K562 (cell line): Measurements from ENCODE around the gene VRK1. TPM values are rescaled to one million over a fixed set of nuclear protein-coding genes. Genes with fewer than 3 reads are reported as not detected.

Experiments used
- ATAC-seq: fragments of 200-7000 bp; cut with Tn5 transposase; 3 replicates; pipeline ENCODE4 v1.9.1; 2020; ENCODE audit warnings: moderate library complexity
- BruUV-seq: library from RNA; stranded (reverse); fragments of 400-500 nt; replicated peaks from 2 replicates; lab custom pipeline; 2021; lab: Mats Ljungman, UMichigan
- CTCF ChIA-PET: fragments of 300-600 bp; formaldehyde crosslinking; extraction: SDS; loops from one replicate; lab custom pipeline; 2021; ENCODE audit warnings: low intra/inter-chr PET ratio; lab: Yijun Ruan, JAX
- POLR2A ChIA-PET: fragments of 300-600, 350-650 bp; sonication (Branson Sonifier 250); formaldehyde crosslinking; extraction: SDS; loops from one replicate; lab custom pipeline; 2021; ENCODE audit warnings: antibody characterized with exemption, inconsistent platforms; lab: Yijun Ruan, JAX
- DNase-seq, 4 experiments: peaks; one replicate each; pipeline versions ENCODE4 v3.0.0 to v3.0.0-alpha.2; 2011 to 2018; ENCODE audit warnings: low spot score in 3 of 4, mixed read lengths in 3 of 4; ENCODE audit errors: extremely low read depth in 1 of 4
- FAIRE-seq: peaks from 2 replicates; lab custom pipeline; 2011; peaks lifted over from hg19 to GRCh38; lab: Jason Lieb, UNC
- H2AFZ ChIP-seq: 2 replicates; pipeline ENCODE4 v1.6.0; 2011; ENCODE audit warnings: low read depth, low read length, control low read depth, inconsistent platforms
- H3K27ac ChIP-seq: fragments of 200-600 bp; 3 replicates; pipeline ENCODE4 v1.8.0; 2011; ENCODE audit warnings: low read depth, mild to moderate bottlenecking, control low read depth, inconsistent platforms, low read length, moderate library complexity, mixed read lengths; ENCODE audit errors: extremely low read depth
- H3K27me3 ChIP-seq, 2 experiments: fragments of 300-600 bp in 1 of 2; 2 replicates in 1 of 2; 3 replicates in 1 of 2; pipeline versions ENCODE4 v1.6.0 to v1.8.0; 2011; ENCODE audit warnings: inconsistent platforms in 2 of 2, low read length in 2 of 2, mild to moderate bottlenecking in 1 of 2, mixed read lengths in 1 of 2, moderate library complexity in 1 of 2; ENCODE audit not compliant: control insufficient read depth in 2 of 2, insufficient read depth in 2 of 2
- H3K36me3 ChIP-seq: fragments of 300-600 bp; 3 replicates; pipeline ENCODE4 v1.8.0; 2011; ENCODE audit warnings: mild to moderate bottlenecking, low read length, inconsistent platforms; ENCODE audit not compliant: control insufficient read depth, insufficient read depth
- H3K4me1 ChIP-seq, 2 experiments: fragments of 200-600 bp in 1 of 2; replicated peaks in 1 of 2; 2 replicates in 1 of 2; 3 replicates in 1 of 2; pipeline versions ENCODE4 v1.5.1 to v1.8.0; 2011; ENCODE audit warnings: inconsistent platforms in 2 of 2, low read length in 2 of 2, mild to moderate bottlenecking in 1 of 2, mixed read lengths in 1 of 2, moderate library complexity in 1 of 2; ENCODE audit not compliant: control insufficient read depth in 2 of 2, insufficient read depth in 2 of 2
- H3K4me2 ChIP-seq: 2 replicates; pipeline ENCODE4 v1.6.1; 2011; ENCODE audit warnings: low read length, control low read depth, inconsistent platforms, mixed read lengths; ENCODE audit not compliant: insufficient read depth
- H3K4me3 ChIP-seq: fragments of 200-600 bp; sonication (generic), shearing (Covaris generic); 2 replicates; pipeline ENCODE4 v1.5.1; 2016; ENCODE audit warnings: control low read depth, inconsistent platforms
- H3K79me2 ChIP-seq: fragments of 200-600 bp; 3 replicates; pipeline ENCODE4 v1.8.0; 2011; ENCODE audit warnings: low read length, inconsistent platforms; ENCODE audit not compliant: control insufficient read depth, insufficient read depth
- H3K9ac ChIP-seq, 2 experiments: 2 replicates each; pipeline versions ENCODE4 v1.6.0 to v1.6.1; 2011; ENCODE audit warnings: low read depth in 2 of 2, low read length in 2 of 2, control low read depth in 1 of 2, inconsistent platforms in 1 of 2, mild to moderate bottlenecking in 1 of 2, mixed read lengths in 1 of 2; ENCODE audit not compliant: insufficient read depth in 1 of 2
- H3K9me1 ChIP-seq: one replicate; pipeline ENCODE4 v1.6.0; 2011; ENCODE audit warnings: inconsistent platforms, mild to moderate bottlenecking, low read length, moderate library complexity; ENCODE audit not compliant: control insufficient read depth, insufficient read depth
- H3K9me3 ChIP-seq: replicated peaks from 2 replicates; pipeline ENCODE4 v1.5.1; 2011; ENCODE audit warnings: low read depth, low read length, inconsistent platforms; ENCODE audit not compliant: control insufficient read depth, insufficient read depth
- H4K20me1 ChIP-seq: replicated peaks from 2 replicates; pipeline ENCODE4 v1.6.1; 2011; ENCODE audit warnings: low read length, inconsistent platforms, mixed read lengths; ENCODE audit not compliant: control insufficient read depth, insufficient read depth
- CBX1 ChIP-seq: sonication (generic); IDR thresholded peaks from 2 replicates; pipeline ENCODE4 v1.6.1; 2016; ENCODE audit warnings: antibody characterized with exemption, low read depth, mild to moderate bottlenecking
- EWSR1 ChIP-seq: fragments of 450-650 bp; IDR thresholded peaks from 2 replicates; pipeline ENCODE4 v1.6.1; 2018; ENCODE audit warnings: borderline replicate concordance, mild to moderate bottlenecking, low read depth, moderate library complexity; ENCODE audit not compliant: partially characterized antibody
- KDM1A ChIP-seq, 2 experiments: fragments of 450-650 bp; IDR thresholded peaks; 2 replicates each; pipeline ENCODE4 v1.6.1; 2016; ENCODE audit warnings: mild to moderate bottlenecking in 2 of 2
- RBFOX2 ChIP-seq: fragments of 200-400 bp; formaldehyde crosslinking; IDR thresholded peaks from 2 replicates; pipeline ENCODE4 v1.6.1; 2017; ENCODE audit warnings: low read depth, mild to moderate bottlenecking, low read length, moderate library complexity
- RBM25 ChIP-seq: fragments of 200-400 bp; formaldehyde crosslinking; IDR thresholded peaks from 2 replicates; pipeline ENCODE4 v1.6.1; 2018; ENCODE audit warnings: low read length, low read depth, moderate library complexity; ENCODE audit not compliant: severe bottlenecking
- RCOR1 ChIP-seq, 2 experiments: IDR thresholded peaks; 2 replicates each; pipeline ENCODE4 v1.6.1; 2012; ENCODE audit warnings: low read depth in 2 of 2, low read length in 2 of 2, borderline replicate concordance in 1 of 2, improper control_type of control experiment in 1 of 2
- SOX6 ChIP-seq: fragments of 450-650 bp; IDR thresholded peaks from 2 replicates; pipeline ENCODE4 v1.6.1; 2014; ENCODE audit warnings: mild to moderate bottlenecking
- TGIF2 ChIP-seq: sonication (generic); formaldehyde crosslinking; IDR thresholded peaks from 2 replicates; pipeline ENCODE4 v1.8.1; 2022; ENCODE audit warnings: mild to moderate bottlenecking, missing genetic modification reagents, moderate library complexity
- WGBS: fragments of 100-300 bp; shearing (Covaris generic); methylation state at CpG from one replicate; pipeline ENCODE4 v1.1.6; 2016; ENCODE audit warnings: low coverage, mixed read lengths; ENCODE audit not compliant: insufficient coverage; ENCODE audit errors: missing lambda C conversion rate; 5-methylcytosine and 5-hydroxymethylcytosine counted together
- in situ Hi-C: fragments of 300-500 bp; cut with MboI; formaldehyde crosslinking; loops from 4 replicates; pipeline ENCODE4 v1.15.0; 2018; ENCODE audit warnings: inconsistent platforms, mixed read lengths
- intact Hi-C: fragments of 100-400 bp; cut with micrococcal nuclease; formaldehyde crosslinking; loops from 2 replicates; pipeline ENCODE4 v1.14.2; 2022
- polyA plus RNA-seq, 8 experiments: library from polyadenylated mRNA; depleted of rRNA in 4 of 8; stranded (reverse) in 5 of 8; unstranded in 3 of 8; fragments of >200 nt; fragmentation: Nextera tagmentation in 2 of 8; fragmentation: Illumina TruSeq in 1 of 8; extraction: Ambion mirVana in 2 of 8; extraction: Trizol in 1 of 8; gene quantifications; 2 replicates each; pipeline versions ENCODE4 v1.2.1 to v1.2.3, GENCODE V29; 2011 to 2014; ENCODE audit warnings: inconsistent platforms in 1 of 8, missing spikeins in 1 of 8
- total RNA-seq, 7 experiments: library from RNA; depleted of rRNA in 6 of 7; stranded (reverse); fragments of >200 nt in 6 of 7; fragmentation: Illumina TruSeq in 2 of 7; extraction: Trizol in 2 of 7; gene quantifications; 2 replicates each; pipeline versions ENCODE4 v1.2.1 to v1.2.3, GENCODE V29; 2011 to 2021; ENCODE audit warnings: low replicate concordance in 1 of 7

VRK1 gene
- total and polyA plus RNA-seq, 9 of the 15 experiments (the other 6 are each of a cell fraction or from before 2014, with no cell fraction given) = 83.6 to 177 (median 116) TPM

- ChIA-PET POLR2A (no interaction called here), CTCF (no interaction called here)
- no peak overlapping the region for H3K4me2 ChIP-seq
- no TSS peak for BruUV-seq
- H3K9me3 ChIP-seq = no peaks in the 10 kb centered on the region
- in situ Hi-C loops (no loop called here), intact Hi-C loops (no loop called here)
- H3K27me3 ChIP-seq = peaks cover 3 to 15% of the 10 kb centered on the region in 2 experiments; a peak in 4 of 5 replicates
- H3K27ac ChIP-seq = no peak overlapping the region
- peaks cover 0 to 7% of the 10 kb centered on the region in 2 experiments; a peak in 2 of 5 replicates for H3K4me1 ChIP-seq
- FAIRE-seq (no peak), ATAC-seq (no peak), DNase-seq (no peak)
- no peaks in the 10 kb centered on the region for H3K36me3 ChIP-seq
- 4% methylated on average over 7 of the region's 7 CpGs for WGBS
- H4K20me1 ChIP-seq = no peaks in the 10 kb centered on the region
- no peak overlapping the region for H3K4me3 ChIP-seq
- no peaks in the 10 kb centered on the region for H3K9me1 ChIP-seq
- TF ChIP-seq SOX6 (no peak), TGIF2 (CRISPR knock-in tag) (no peak)
- H3K9ac ChIP-seq = no peak overlapping the region
- H3K79me2 ChIP-seq = peaks cover 5% of the 10 kb centered on the region
- no peak overlapping the region for H2AFZ ChIP-seq
These were observed 4.6 kb upstream of the VRK1 start for GRCh38 chr14:96792591-96792990.

DNA sequence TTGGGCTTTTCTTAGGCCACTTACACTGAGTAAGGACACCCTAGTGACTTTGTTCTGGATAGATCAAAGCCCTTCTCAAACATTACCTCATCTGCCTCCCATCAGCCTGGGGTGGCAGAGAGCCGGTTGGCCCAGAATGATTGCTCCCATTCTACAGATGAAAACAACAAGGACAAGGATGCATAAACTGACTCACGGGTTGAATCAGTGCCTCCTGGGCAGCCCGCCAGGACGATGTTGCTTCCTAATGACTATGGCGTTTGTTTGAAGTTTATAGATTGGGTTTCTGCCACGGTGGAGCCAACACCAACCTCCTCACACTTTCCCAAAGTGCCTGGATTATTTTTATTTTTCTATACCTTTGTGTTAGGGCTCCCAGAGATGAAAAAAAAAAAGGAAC, 3.6 kb upstream of the VRK1 start:
- peaks cover 14% of the 10 kb centered on the region for H3K79me2 ChIP-seq
- ChIA-PET CTCF (no interaction called here), POLR2A (no interaction called here)
- intact Hi-C loops (no loop called here), in situ Hi-C loops (no loop called here)
- BruUV-seq = no TSS peak
- no peak overlapping the region for H3K9ac ChIP-seq
- peaks cover 3 to 12% of the 10 kb centered on the region in 2 experiments; a peak in 4 of 5 replicates for H3K27me3 ChIP-seq
- peaks cover 0 to 10% of the 10 kb centered on the region in 2 experiments; a peak in 2 of 5 replicates for H3K4me1 ChIP-seq
- no peak overlapping the region for H2AFZ ChIP-seq
- no peaks in the 10 kb centered on the region for H3K9me3 ChIP-seq
- no peak for ATAC-seq
- no peaks in the 10 kb centered on the region for H3K9me1 ChIP-seq
- no peaks in the 10 kb centered on the region for H3K36me3 ChIP-seq
- no peak overlapping the region for H3K27ac ChIP-seq
- H3K4me3 ChIP-seq = no peak overlapping the region
- DNase-seq = no peak
- no peak overlapping the region for H3K4me2 ChIP-seq
- peaks cover 9% of the 10 kb centered on the region for H4K20me1 ChIP-seq
- WGBS = 0% methylated on average over 6 of the region's 6 CpGs
- FAIRE-seq = no peak
- TF ChIP-seq EWSR1 (no peak), RCOR1 (IDR thresholded peaks at IDR 0.05; ENCODE audit: borderline replicate concordance in 1 of 2, low read depth in 2 of 2, low read length in 2 of 2) (peak in 1 of 2 experiments; percentile 58; a peak in 2 of 4 replicates), RBM25 (peak; percentile 84), RBFOX2 (no peak), KDM1A (IDR thresholded peaks at IDR 0.05) (peak; percentile 53 to 79), CBX1 (0 out of 2 replicates have a peak, but pooled peaks have one; percentile 50)
